A673 (cell line): Measurements from ENCODE around the gene LMO1. TPM values are rescaled to one million over a fixed set of nuclear protein-coding genes. Genes with fewer than 3 reads are reported as not detected.

Experiments used
- BruUV-seq: library from RNA; stranded (reverse); fragments of 400-500 nt; replicated peaks from 2 replicates; lab custom pipeline; 2021; lab: Mats Ljungman, UMichigan
- CTCF ChIA-PET: fragments of 300-600 bp; sonication (Branson Sonifier 250); formaldehyde crosslinking; loops from one replicate; lab custom pipeline; 2022; ENCODE audit warnings: antibody characterized with exemption; lab: Charles Lee
- POLR2A ChIA-PET: fragments of 300-600 bp; sonication (Branson Sonifier 250); formaldehyde crosslinking; loops from one replicate; lab custom pipeline; 2022; ENCODE audit warnings: antibody characterized with exemption; ENCODE audit not compliant: low non-redundant PET; lab: Charles Lee
- DNase-seq: peaks from one replicate; pipeline ENCODE4 v3.0.0-alpha.2; 2015; ENCODE audit warnings: low spot score
- H3K27ac ChIP-seq: fragments of 200-600 bp; sonication (generic); 2 replicates; pipeline ENCODE4 v1.5.1; 2016; ENCODE audit warnings: mixed run types, low read depth, mild to moderate bottlenecking, mixed read lengths, antibody characterized with exemption, low read length; ENCODE audit not compliant: poor library complexity, severe bottlenecking
- H3K27me3 ChIP-seq: fragments of 200-600 bp; sonication (generic); replicated peaks from 2 replicates; pipeline ENCODE4 v1.6.1; 2017; ENCODE audit warnings: mixed run types, low read depth, mild to moderate bottlenecking, mixed read lengths, antibody characterized with exemption, low read length; ENCODE audit not compliant: insufficient read depth, poor library complexity
- H3K36me3 ChIP-seq: fragments of 200-600 bp; sonication (generic); 2 replicates; pipeline ENCODE4 v1.6.1; 2016; ENCODE audit warnings: mixed run types, mild to moderate bottlenecking, mixed read lengths, antibody characterized with exemption, low read length; ENCODE audit not compliant: insufficient read depth, poor library complexity, severe bottlenecking
- H3K4me1 ChIP-seq: fragments of 200-600 bp; sonication (generic); 2 replicates; pipeline ENCODE4 v1.6.1; 2017; ENCODE audit warnings: mixed run types, mild to moderate bottlenecking, mixed read lengths, antibody characterized with exemption, low read length; ENCODE audit not compliant: insufficient read depth, poor library complexity, severe bottlenecking
- H3K4me3 ChIP-seq: fragments of 200-600 bp; sonication (generic); 2 replicates; pipeline ENCODE4 v1.5.1; 2016; ENCODE audit warnings: low read depth, mixed run types, mild to moderate bottlenecking, mixed read lengths, low read length; ENCODE audit not compliant: poor library complexity, severe bottlenecking
- H3K9me3 ChIP-seq: fragments of 200-600 bp; sonication (generic); 2 replicates; pipeline ENCODE4 v1.6.1; 2016; ENCODE audit warnings: mixed run types, low read depth, mild to moderate bottlenecking, mixed read lengths, antibody characterized with exemption, low read length; ENCODE audit not compliant: poor library complexity, severe bottlenecking
- EZH2 ChIP-seq: fragments of 200-600 bp; sonication (generic); IDR thresholded peaks from 2 replicates; pipeline ENCODE4 v1.6.1; 2017; ENCODE audit warnings: borderline replicate concordance, low read depth, mild to moderate bottlenecking, mixed read lengths, antibody characterized with exemption, low read length; ENCODE audit not compliant: poor library complexity, severe bottlenecking
- intact Hi-C: fragments of 100-400 bp; cut with micrococcal nuclease; formaldehyde crosslinking; loops from one replicate; pipeline ENCODE4 v1.10.0; 2022; ENCODE audit not compliant: unreplicated experiment
- total RNA-seq: library from RNA; stranded (reverse); gene quantifications from 2 replicates; pipeline ENCODE4 v1.2.3, GENCODE V29; 2021
- TF ChIP-seq, protein P1 (sequence below): fragments of 300-800, 200-600 bp; sonication (generic); conservative IDR thresholded peaks from 2 replicates; pipeline ENCODE4 v1.5.1; 2017; ENCODE audit warnings: low read depth, mild to moderate bottlenecking, antibody characterized with exemption, low read length, moderate library complexity, mixed read lengths

Gene LMO1
- total RNA-seq, 1 experiment from 2014 or later: not detected

GRCh38 chr11:8201644-8202365 is 61.9 kb downstream of the LMO1 start:
- Histone ChIP-seq H3K36me3 (no peaks in the 10 kb centered on the region), H3K4me1 (no peaks in the 10 kb centered on the region), H3K27ac (no peak overlapping the region), H3K9me3 (no peaks in the 10 kb centered on the region), H3K27me3 (peaks cover 11% of the 10 kb centered on the region), H3K4me3 (no peak overlapping the region)
- no peak for TF ChIP-seq EZH2
- TF ChIP-seq, protein P1, sequence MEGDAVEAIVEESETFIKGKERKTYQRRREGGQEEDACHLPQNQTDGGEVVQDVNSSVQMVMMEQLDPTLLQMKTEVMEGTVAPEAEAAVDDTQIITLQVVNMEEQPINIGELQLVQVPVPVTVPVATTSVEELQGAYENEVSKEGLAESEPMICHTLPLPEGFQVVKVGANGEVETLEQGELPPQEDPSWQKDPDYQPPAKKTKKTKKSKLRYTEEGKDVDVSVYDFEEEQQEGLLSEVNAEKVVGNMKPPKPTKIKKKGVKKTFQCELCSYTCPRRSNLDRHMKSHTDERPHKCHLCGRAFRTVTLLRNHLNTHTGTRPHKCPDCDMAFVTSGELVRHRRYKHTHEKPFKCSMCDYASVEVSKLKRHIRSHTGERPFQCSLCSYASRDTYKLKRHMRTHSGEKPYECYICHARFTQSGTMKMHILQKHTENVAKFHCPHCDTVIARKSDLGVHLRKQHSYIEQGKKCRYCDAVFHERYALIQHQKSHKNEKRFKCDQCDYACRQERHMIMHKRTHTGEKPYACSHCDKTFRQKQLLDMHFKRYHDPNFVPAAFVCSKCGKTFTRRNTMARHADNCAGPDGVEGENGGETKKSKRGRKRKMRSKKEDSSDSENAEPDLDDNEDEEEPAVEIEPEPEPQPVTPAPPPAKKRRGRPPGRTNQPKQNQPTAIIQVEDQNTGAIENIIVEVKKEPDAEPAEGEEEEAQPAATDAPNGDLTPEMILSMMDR: no peak
- ChIA-PET POLR2A (no interaction called here), CTCF (no interaction called here)
- BruUV-seq: no TSS peak
- intact Hi-C loops: no loop called here
- no peak for DNase-seq

DNA sequence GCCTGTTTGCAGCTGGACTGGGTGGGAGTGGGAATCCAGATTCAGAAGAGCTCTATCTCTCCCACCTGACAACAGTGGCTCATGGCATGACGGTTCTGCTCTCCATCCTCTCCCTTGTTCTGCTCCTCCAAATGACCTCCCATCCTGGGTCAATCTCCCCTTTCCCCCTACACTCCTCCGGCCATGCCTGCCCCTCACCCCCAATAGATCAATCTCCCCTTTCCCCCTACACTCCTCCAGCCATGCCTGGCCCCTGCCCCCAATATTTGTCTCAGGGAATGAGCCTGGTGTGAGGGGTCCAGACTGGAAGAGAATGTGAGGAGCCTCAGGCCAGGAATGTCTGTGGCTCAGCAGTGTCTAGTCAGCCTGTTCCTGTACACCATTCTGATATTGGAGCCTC is 64.0 kb downstream of the LMO1 start:
- Histone ChIP-seq H3K4me3 (no peak overlapping the region), H3K9me3 (no peaks in the 10 kb centered on the region), H3K36me3 (no peaks in the 10 kb centered on the region), H3K27me3 (peaks cover 20% of the 10 kb centered on the region), H3K4me1 (no peaks in the 10 kb centered on the region), H3K27ac (no peak overlapping the region)
- intact Hi-C loops: no loop called here
- TF ChIP-seq, protein P1: no peak
- TF ChIP-seq EZH2: no peak
- no TSS peak for BruUV-seq
- CTCF ChIA-PET: no interaction called here
- DNase-seq: no peak
- POLR2A ChIA-PET: no interaction called here

- CTCF ChIA-PET: no interaction called here
These were observed 66.9 kb downstream of the LMO1 start for GRCh38 chr11:8196749-8197148.

More at GRCh38 chr11:8196749-8197148, 66.9 kb downstream of the LMO1 start:
- H3K4me1 ChIP-seq: no peaks in the 10 kb centered on the region
- H3K4me3 ChIP-seq: no peak overlapping the region
- POLR2A ChIA-PET: no interaction called here
- no peak for DNase-seq
- no peaks in the 10 kb centered on the region for H3K9me3 ChIP-seq
- H3K27ac ChIP-seq: no peak overlapping the region
- TF ChIP-seq, protein P1: no peak
- no peak for TF ChIP-seq EZH2
- H3K27me3 ChIP-seq: peaks cover 20% of the 10 kb centered on the region
- BruUV-seq: no TSS peak
- no peaks in the 10 kb centered on the region for H3K36me3 ChIP-seq
- intact Hi-C loops: no loop called here
